Transverse colon (tissue), 4 donors: ENCODE data around the gene PCLO.

Experiments
- CTCF ChIP-seq, 5 experiments: fragments of 200-600 bp in 3 of 5; fragments of 450-650 bp in 2 of 5; sonication (generic) in 3 of 5; IDR thresholded peaks; 1 replicate in 2 of 5; 2 replicates in 3 of 5; pipeline ENCODE4 v1.5.1; 2016 to 2017; ENCODE audit warnings: antibody characterized with exemption in 5 of 5, inconsistent platforms in 3 of 5, mild to moderate bottlenecking in 2 of 5, moderate library complexity in 1 of 5
- POLR2A ChIP-seq: fragments of 450-650 bp; IDR thresholded peaks from one replicate; pipeline ENCODE4 v1.6.1; 2016; ENCODE audit warnings: antibody characterized with exemption, mild to moderate bottlenecking, moderate library complexity
- POLR2AphosphoS5 ChIP-seq, 3 donors: sonication (generic); formaldehyde crosslinking; IDR thresholded peaks; one replicate each; pipeline ENCODE4 v1.6.1; 2016; ENCODE audit warnings: antibody characterized with exemption in 3 of 3

- no peak for TF ChIP-seq CTCF (IDR thresholded peaks at IDR 0.05)
- TF ChIP-seq POLR2AphosphoS5 (IDR thresholded peaks at IDR 0.05) = no peak
- no peak for TF ChIP-seq POLR2A
Measured at GRCh38 chr7:83166781-83167180, 4.1 kb upstream of the PCLO start.
